Neutrophil (primary cell): Measurements from ENCODE around the gene HS3ST2.
"Not testable (repeated sequence)": the region's sequence is repeated elsewhere in the genome, so short reads cannot be mapped to it uniquely, and the experiment has no call there.

Experiments used
- H3K27ac ChIP-seq: fragments of 200-600 bp; sonication (generic); 2 replicates; pipeline ENCODE4 v1.5.1; 2016; ENCODE audit warnings: mild to moderate bottlenecking, moderate library complexity
- H3K27me3 ChIP-seq: fragments of 200-600 bp; sonication (generic); 2 replicates; pipeline ENCODE4 v1.6.0; 2016; ENCODE audit warnings: mild to moderate bottlenecking
- H3K36me3 ChIP-seq: fragments of 200-600 bp; sonication (generic); 2 replicates; pipeline ENCODE4 v1.5.1; 2017
- H3K4me1 ChIP-seq, 2 experiments: fragments of 200-600 bp in 1 of 2; sonication (generic) in 1 of 2; 1 replicate in 1 of 2; 2 replicates in 1 of 2; pipeline versions ENCODE4 v1.5.1 to v1.6.1; 2013 to 2016; ENCODE audit warnings: low read depth in 1 of 2, low read length in 1 of 2, mild to moderate bottlenecking in 1 of 2, moderate library complexity in 1 of 2; ENCODE audit not compliant: control insufficient read depth in 1 of 2, insufficient read depth in 1 of 2
- H3K4me3 ChIP-seq, 2 experiments: fragments of 200-600 bp in 1 of 2; sonication (generic) in 1 of 2; 1 replicate in 1 of 2; 2 replicates in 1 of 2; pipeline ENCODE4 v1.5.1; 2013 to 2016; ENCODE audit warnings: low read depth in 1 of 2, low read length in 1 of 2, mild to moderate bottlenecking in 1 of 2, moderate library complexity in 1 of 2
- H3K9me3 ChIP-seq: fragments of 200-600 bp; sonication (generic); 2 replicates; pipeline ENCODE4 v1.5.1; 2016
- TF ChIP-seq, protein P1 (sequence below): fragments of 200-600 bp; sonication (generic); IDR thresholded peaks from 2 replicates; pipeline ENCODE4 v1.5.1; 2016; ENCODE audit warnings: antibody characterized with exemption

Gene HS3ST2

DNA sequence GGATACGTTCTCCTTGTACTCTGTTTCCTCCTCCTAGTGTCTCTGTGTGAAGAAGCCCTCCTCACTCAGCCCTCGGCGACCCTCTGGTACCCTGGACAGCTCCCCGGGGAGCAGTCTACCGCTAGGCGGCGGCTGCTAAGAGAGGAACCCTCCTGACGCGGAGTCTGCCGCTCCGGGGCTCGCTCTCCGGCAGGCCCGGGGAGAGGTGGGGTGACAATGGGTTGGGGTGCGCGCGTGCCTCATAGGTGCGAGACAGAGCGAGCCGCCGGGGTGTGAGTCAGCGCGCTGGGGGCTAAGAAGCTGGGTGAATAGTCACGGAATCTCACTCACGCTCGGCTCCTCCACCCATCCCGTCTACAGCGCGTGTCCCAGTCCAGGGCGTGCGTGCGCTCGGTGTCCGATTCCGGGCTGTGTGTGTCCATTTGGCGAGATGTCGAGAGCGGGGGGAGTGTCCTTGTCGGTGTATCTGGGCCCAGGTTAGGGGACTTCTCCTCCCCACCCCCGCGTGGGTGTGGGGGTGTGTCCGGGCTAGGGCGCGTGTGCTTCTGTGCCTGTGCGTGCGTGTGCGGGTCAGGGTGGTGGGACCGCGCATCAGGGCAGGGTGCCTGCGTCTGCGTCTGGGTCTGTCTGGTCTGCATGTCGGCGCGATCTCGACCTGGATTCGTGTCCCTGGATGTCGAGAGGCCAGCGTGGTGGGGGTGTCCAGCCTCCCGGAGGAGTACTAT, 577 bp upstream of the HS3ST2 start:
- Histone ChIP-seq H3K9me3 (no peaks in the 10 kb centered on the region), H3K36me3 (no peaks in the 10 kb centered on the region), H3K4me1 (no peaks in the 10 kb centered on the region), H3K27ac (no peak overlapping the region), H3K4me3 (no peak overlapping the region), H3K27me3 (peaks cover 89% of the 10 kb centered on the region)
- TF ChIP-seq, protein P1, sequence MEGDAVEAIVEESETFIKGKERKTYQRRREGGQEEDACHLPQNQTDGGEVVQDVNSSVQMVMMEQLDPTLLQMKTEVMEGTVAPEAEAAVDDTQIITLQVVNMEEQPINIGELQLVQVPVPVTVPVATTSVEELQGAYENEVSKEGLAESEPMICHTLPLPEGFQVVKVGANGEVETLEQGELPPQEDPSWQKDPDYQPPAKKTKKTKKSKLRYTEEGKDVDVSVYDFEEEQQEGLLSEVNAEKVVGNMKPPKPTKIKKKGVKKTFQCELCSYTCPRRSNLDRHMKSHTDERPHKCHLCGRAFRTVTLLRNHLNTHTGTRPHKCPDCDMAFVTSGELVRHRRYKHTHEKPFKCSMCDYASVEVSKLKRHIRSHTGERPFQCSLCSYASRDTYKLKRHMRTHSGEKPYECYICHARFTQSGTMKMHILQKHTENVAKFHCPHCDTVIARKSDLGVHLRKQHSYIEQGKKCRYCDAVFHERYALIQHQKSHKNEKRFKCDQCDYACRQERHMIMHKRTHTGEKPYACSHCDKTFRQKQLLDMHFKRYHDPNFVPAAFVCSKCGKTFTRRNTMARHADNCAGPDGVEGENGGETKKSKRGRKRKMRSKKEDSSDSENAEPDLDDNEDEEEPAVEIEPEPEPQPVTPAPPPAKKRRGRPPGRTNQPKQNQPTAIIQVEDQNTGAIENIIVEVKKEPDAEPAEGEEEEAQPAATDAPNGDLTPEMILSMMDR = no peak

- Histone ChIP-seq H3K4me1 (no peaks in the 10 kb centered on the region), H3K4me3 (no peak overlapping the region), H3K27me3 (peaks cover 75% of the 10 kb centered on the region), H3K27ac (no peak overlapping the region), H3K9me3 (no peaks in the 10 kb centered on the region), H3K36me3 (no peaks in the 10 kb centered on the region)
- TF ChIP-seq, protein P1 = no peak
Measured at GRCh38 chr16:22814711-22815105, 746 bp downstream of the HS3ST2 start.

DNA sequence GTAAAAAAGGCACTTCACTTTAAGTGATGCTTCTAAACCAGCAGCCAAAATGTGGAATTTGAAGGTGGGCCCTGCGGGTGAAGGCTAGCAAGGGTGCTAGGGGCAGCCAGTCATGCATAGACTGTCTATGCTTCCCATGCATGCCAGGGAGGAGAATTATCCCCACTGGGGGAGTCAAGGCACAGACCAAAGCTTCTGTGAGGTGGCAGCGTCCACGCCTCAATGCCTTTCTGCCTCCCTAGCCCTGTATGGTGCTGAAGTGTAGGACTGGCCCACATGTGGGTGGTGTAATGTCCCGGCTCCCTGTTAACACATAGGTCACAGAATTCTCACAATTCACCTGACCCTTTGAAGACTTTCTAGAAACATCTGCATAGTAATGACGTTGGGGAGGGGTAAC, 1.9 kb downstream of the HS3ST2 start:
- H3K4me3 ChIP-seq = no peak overlapping the region

DNA sequence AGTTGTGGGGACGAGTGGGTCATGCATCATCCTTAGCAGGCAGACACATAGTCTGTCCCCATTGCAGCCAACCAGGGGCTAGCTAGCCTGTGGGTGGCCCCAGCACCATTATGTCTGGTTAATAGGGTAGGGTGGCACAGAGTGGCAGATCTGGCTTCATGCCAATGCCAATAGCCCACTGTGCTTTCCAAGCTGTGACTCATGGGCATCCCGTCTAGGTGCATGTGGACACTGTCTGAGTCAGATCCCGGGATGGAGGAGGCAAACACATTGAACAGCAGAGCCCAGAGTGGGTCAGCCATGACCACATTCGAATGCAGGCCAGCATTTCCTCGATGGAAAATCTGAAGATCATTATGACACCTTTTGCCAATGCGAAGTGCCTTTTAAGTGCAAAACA, 2.5 kb downstream of the HS3ST2 start:
- Histone ChIP-seq H3K4me3 (no peak overlapping the region), H3K4me1 (no peaks in the 10 kb centered on the region), H3K9me3 (no peaks in the 10 kb centered on the region), H3K36me3 (no peaks in the 10 kb centered on the region), H3K27me3 (peaks cover 58% of the 10 kb centered on the region), H3K27ac (no peak overlapping the region)
- TF ChIP-seq, protein P1 = no peak

More for the DNA sequence above, 1.9 kb downstream of the HS3ST2 start:
- Histone ChIP-seq H3K27me3 (peaks cover 64% of the 10 kb centered on the region), H3K4me1 (no peaks in the 10 kb centered on the region), H3K9me3 (no peaks in the 10 kb centered on the region), H3K36me3 (no peaks in the 10 kb centered on the region), H3K27ac (no peak overlapping the region)
- TF ChIP-seq, protein P1 = no peak

GRCh38 chr16:22818736-22819135, 4.8 kb downstream of the HS3ST2 start:
- H3K4me1 ChIP-seq, H3K27ac ChIP-seq, H3K9me3 ChIP-seq, H3K36me3 ChIP-seq, H3K4me3 ChIP-seq: not testable (repeated sequence)
- H3K27me3 ChIP-seq = peaks cover 35% of the 10 kb centered on the region

GRCh38 chr16:22838681-22839080, 24.7 kb downstream of the HS3ST2 start:
- Histone ChIP-seq H3K27ac (no peak overlapping the region), H3K36me3 (no peaks in the 10 kb centered on the region), H3K9me3 (no peaks in the 10 kb centered on the region), H3K27me3 (peaks cover 43% of the 10 kb centered on the region), H3K4me1 (no peaks in the 10 kb centered on the region), H3K4me3 (no peak overlapping the region)
- TF ChIP-seq, protein P1 = no peak

GRCh38 chr16:22842031-22842430, 28.1 kb downstream of the HS3ST2 start:
- not testable (repeated sequence) for H3K9me3 ChIP-seq, H3K27ac ChIP-seq, H3K4me3 ChIP-seq, H3K4me1 ChIP-seq, H3K36me3 ChIP-seq
- peaks cover 24% of the 10 kb centered on the region for H3K27me3 ChIP-seq
